Adipose tissue (tissue), 3 donors: ENCODE measurements around the gene KLC1. TPM values are rescaled to one million over a fixed set of nuclear protein-coding genes. Genes with fewer than 3 reads are reported as not detected.
"Not testable (repeated sequence)": the region's sequence is repeated elsewhere in the genome, so short reads cannot be mapped to it uniquely, and the experiment has no call there.

ENCODE experiments used
- H3K27ac ChIP-seq: one replicate; pipeline ENCODE4 v1.5.1; 2013; ENCODE audit warnings: low read depth, low read length
- WGBS, 3 donors: extraction: QIAGEN DNeasy Blood & Tissue Kit; methylation state at CpG; one replicate each; pipeline ENCODE4 v1.1.7; 2013; 5-methylcytosine and 5-hydroxymethylcytosine counted together
- polyA plus RNA-seq, 3 donors: library from polyadenylated mRNA; stranded (reverse); fragments of 200-250 nt; gene quantifications; one replicate each; pipeline ENCODE4 v1.2.3, GENCODE V29; 2013
- donor health status: healthy with polysubstance abuse.
- donor health status: Bipolar disorder and iron deficiency.
- donor health status: healthy.

The KLC1 gene
- polyA plus RNA-seq, 3 donors, result 39.3 to 104 (median 92.0) TPM

DNA sequence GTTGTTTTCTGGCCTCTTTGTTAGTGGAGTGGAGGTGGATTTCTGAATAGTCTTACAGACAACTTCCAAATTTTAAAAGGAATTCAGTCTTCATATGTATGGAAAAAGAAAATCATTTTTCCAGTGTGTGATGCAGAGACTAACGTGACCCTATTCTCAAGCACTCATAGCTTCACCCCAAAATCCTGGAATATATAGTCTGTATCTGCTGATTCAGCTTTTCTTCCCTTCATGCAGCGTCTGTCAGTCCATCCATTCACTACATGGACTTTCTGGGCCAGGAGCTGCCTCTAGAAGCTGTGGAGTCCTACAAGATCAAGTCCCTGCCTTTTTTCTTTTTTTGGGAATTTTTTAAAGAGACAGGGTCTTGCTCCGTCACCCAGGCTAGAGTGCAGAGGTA lies 23.8 kb downstream of the KLC1 start:
- WGBS, 3 donors, result 82 to 92% (median 86%) methylated on average over 3 of the region's 3 CpGs
- no peak overlapping the region for H3K27ac ChIP-seq

DNA sequence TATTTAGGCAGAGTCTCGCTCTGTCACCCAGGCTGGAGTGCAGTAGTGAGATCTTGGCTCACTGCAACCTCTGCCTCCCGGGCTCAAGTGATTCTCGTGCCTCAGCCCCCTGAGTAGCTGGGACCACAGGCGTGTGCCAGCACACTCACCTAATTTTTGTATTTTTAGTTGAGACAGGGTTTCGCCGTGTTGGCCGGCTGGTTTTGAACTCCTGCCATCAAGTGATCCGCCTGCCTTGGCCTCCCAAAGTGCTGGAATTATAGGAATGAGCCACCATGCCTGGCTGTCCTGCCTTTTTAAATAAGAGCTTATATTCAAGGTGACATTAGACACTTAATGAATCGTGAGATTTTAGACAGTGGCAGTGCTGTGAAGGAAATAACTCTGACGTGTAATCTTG lies 24.3 kb downstream of the KLC1 start:
- not testable (repeated sequence) for H3K27ac ChIP-seq
- 54 to 63% (median 59%) methylated on average over 10 of the region's 10 CpGs for WGBS, 3 donors

DNA sequence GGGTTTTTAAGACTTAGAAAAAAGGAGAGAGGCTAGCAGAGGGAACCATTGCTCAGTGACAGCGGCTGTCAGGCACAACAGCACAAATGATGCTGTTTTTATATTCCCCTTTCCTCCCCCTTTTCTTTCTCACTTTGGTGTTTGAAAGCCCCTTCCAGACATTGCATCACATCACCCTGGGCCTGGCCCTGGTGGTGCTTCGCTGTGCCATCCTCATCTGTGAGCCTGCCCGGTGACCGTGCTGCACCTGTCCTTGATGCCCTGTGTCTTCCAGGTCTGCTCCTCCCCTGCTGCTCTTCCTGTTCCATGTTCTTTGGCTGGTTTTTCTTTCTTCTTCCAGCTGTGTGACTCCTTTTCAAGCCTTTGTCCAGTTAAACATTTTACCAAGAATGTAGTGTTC lies 24.8 kb downstream of the KLC1 start:
- no peak overlapping the region for H3K27ac ChIP-seq
- WGBS, 3 donors, result 76 to 83% (median 80%) methylated on average over 4 of the region's 4 CpGs

DNA sequence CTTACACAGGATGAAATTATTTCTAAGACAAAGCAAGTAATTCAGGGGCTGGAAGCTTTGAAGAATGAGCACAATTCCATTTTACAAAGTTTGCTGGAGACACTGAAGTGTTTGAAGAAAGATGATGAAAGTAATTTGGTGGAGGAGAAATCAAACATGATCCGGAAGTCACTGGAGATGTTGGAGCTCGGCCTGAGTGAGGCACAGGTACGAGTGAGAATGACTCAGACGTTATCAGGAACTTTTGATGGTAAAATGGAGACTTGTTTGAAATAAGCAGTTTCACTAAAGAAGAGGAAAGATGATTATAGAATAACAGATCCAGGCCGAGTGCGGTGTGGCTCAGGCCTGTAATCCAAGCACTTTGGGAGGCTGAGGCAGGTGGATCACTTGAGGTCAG lies 25.6 kb downstream of the KLC1 start:
- H3K27ac ChIP-seq, result no peak overlapping the region

DNA sequence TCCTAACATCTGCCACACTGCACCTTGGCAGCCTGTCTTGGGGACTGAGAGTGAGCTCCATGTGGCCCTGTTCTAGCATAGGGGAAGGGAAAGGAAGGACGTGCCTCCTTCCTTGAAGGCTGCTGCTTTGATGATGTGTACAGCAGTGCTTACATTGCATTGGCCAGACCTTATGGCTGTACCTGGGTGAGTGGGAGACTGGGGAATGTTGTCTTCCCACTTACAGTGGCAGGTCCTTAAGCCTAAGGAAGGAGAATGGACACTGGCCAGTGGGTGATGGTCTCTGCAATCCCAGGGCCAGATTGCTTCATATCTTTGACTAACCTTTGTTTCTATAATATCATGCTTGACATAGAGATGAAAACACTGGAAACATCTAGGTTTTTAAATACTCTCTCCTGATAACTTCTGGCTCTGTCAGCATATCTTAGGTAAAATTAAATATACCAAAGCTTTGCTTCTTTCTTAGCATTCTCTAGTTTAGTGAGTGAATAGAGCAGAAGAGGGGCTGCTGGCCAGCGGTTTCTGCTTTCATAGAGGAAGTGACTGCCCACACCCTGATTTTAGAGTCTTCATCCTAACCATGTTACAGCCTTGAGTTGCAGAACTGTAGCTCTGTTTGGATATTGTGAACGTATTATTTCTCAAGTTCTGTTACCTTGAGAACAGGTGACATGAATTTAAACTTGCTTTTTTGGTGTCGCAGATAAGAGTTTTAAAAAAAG lies 27.2 kb downstream of the KLC1 start:
- 67 to 71% (median 69%) methylated on average over 4 of the region's 4 CpGs for WGBS, 3 donors
- no peak overlapping the region for H3K27ac ChIP-seq

More for the DNA sequence above, 25.6 kb downstream of the KLC1 start:
- 78 to 80% (median 79%) methylated on average over 6 of the region's 6 CpGs for WGBS, 3 donors

DNA sequence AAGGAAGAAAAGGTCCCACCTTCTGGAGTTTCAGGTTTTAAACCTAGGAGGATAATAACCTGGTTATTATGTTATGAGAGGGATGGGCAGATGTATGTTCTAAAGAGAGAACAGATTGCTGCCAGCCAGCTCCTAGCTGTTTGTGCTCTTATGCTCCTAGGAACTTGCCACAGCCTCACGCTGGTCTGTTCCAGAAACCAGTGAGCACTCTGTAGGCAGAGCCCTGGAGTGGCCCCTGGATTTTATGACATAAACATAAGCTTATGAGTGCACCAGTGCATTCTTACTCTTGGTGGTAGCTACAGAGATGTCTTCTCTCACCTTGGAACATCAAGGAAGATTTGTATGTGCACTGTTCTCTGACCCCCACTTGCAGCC lies 27.7 kb downstream of the KLC1 start:
- H3K27ac ChIP-seq, result no peak overlapping the region
- 90 to 100% (median 97%) methylated on average over 1 of the region's 1 CpG for WGBS, 3 donors

DNA sequence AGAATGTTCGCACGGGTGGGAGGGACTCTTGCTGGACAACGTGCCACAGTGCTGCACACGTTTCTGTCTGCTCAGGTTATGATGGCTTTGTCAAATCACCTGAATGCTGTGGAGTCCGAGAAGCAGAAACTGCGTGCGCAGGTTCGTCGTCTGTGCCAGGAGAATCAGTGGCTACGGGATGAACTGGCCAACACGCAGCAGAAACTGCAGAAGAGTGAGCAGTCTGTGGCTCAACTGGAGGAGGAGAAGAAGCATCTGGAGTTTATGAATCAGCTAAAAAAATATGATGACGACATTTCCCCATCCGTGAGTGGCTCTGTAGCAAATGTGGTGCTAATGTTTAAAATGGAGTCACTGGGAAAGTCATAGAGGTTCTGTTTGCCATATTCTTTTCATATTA lies 28.5 kb downstream of the KLC1 start:
- H3K27ac ChIP-seq, result no peak overlapping the region
- 69 to 85% (median 74%) methylated on average over 13 of the region's 13 CpGs for WGBS, 3 donors

DNA sequence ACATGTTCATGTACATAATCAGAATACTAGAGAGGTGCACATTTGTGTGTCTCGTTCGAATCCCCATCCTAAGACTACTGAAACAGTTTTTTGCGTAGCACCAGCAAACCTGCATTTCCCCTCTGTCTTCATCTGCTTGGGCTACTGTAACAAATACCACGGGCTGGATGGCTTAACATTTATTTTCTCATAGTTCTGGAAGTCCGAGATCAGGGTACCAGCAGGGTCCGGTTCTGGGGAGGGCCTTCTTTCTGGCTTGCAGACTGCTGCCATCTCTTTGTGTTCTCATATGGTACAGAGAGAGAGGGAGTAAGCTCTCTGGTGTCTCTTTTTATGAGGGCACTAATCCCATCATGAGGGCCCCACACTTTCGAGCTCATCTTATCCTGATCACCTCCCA lies 30.6 kb downstream of the KLC1 start:
- 76 to 98% (median 87%) methylated on average over 7 of the region's 7 CpGs for WGBS, 3 donors
- H3K27ac ChIP-seq, result no peak overlapping the region

DNA sequence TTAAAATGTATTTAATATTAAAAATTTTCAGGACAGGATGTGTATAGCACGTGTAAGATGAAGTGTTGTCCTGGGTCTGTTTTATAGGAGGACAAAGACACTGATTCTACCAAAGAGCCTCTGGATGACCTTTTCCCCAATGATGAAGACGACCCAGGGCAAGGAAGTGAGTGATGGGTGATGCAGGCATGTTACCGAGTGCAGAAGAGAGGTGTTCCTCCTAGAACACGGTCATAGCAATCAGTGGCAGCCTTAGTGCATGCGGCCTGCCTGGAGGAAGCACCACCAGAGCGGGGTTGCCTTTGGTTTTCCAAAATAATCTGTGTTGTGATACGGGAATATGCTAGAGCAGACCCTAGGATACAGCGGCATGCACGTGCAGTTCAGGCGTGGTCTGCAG lies 33.0 kb downstream of the KLC1 start:
- H3K27ac ChIP-seq, result no peak overlapping the region
- WGBS, 3 donors, result 88 to 91% (median 89%) methylated on average over 10 of the region's 10 CpGs

DNA sequence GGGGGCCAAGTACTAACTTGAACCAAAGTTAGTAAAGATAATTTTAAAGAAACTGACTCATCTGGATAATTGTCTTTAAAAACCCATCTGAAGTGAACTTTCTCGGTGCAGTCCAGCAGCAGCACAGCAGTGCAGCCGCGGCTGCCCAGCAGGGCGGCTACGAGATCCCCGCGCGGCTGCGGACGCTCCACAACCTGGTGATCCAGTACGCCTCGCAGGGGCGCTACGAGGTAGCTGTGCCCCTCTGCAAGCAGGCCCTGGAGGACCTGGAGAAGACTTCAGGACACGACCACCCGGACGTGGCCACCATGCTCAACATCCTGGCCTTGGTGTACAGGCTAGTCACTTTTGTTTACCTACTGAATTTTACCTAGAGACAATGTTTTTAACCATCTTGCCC lies 33.6 kb downstream of the KLC1 start:
- WGBS, 3 donors, result 97% methylated on average over 17 of the region's 17 CpGs
- no peak overlapping the region for H3K27ac ChIP-seq

DNA sequence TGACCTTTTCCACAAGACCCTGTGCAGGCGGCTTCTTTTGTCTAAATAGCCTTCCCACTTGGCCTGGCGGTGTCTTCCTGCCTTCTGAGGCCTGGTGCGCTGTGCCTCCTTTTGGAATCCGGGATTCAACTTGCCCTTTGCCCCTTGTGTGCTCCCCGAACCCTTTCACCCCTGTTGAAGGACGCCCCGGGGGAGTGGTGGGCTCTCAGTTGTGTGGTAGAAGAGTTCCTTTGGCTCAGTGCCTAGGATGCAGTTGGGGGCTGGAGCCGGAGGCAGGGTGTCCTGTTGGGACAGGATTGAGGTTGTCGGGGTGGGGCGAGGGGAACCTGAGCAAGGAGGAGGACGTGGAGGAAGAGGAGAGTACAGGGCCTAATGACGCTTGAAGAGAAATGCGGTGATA lies 34.5 kb downstream of the KLC1 start:
- 89 to 93% (median 90%) methylated on average over 13 of the region's 13 CpGs for WGBS, 3 donors

DNA sequence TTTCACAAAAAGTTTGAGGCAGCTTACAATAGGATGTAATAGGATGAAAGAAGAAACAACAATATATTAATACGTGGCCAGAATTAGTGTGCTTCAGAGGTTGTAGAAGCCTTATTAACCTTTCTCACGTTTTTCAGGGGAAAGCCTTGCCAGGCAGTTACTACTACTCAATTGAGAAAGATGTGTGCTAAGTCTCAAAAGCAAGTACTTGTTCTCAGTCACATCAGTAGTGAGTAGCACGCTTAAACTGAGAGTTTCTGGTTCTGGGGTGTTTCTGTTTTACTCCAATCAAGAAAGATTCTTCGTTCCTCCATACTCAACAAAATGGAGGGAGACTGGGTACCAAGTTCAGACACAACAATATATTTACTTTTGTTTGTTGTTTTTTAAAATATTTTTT lies 38.7 kb downstream of the KLC1 start:
- 83 to 89% (median 89%) methylated on average over 4 of the region's 4 CpGs for WGBS, 3 donors
- H3K27ac ChIP-seq, result no peak overlapping the region

More for the DNA sequence above, 34.5 kb downstream of the KLC1 start:
- no peak overlapping the region for H3K27ac ChIP-seq

DNA sequence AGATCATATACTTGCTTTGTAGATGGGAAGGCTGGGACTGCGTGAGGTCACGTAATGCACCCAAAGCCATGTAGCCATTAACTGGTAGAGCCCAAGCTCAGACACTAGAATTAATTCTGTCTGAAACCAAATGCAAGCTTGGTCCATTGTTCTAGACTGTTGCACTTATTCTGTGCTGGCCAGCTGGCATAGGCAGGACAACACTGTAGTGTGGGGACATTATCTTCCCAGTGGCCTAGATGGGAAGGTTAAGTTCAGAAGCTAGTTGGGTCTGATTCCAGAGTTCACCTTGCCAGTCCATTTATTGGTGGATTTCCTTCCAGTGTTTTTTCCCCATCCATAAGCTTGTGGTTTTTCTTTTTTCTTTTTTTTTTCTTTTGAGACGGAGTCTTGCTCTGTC lies 39.1 kb downstream of the KLC1 start:
- H3K27ac ChIP-seq, result no peak overlapping the region
- WGBS, 3 donors, result 95 to 98% (median 98%) methylated on average over 3 of the region's 3 CpGs

DNA sequence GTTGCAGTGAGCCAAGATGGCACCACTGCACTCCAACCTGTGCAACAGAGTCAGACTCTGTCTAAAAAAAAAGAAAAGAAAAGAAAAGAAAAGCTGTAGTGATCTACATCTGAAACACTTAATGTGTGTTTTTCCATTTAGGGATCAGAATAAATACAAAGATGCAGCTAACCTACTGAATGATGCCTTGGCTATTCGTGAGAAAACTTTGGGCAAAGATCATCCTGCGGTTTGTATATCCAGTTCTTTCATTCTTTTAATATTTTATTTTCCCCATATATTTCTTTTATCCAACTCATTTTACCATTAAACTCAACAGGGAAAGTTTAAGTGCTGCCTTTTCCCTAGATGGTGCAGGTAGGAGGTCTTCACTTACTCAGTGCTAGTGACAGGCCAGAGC lies 40.4 kb downstream of the KLC1 start:
- WGBS, 3 donors, result 89 to 98% (median 97%) methylated on average over 2 of the region's 2 CpGs
- no peak overlapping the region for H3K27ac ChIP-seq

DNA sequence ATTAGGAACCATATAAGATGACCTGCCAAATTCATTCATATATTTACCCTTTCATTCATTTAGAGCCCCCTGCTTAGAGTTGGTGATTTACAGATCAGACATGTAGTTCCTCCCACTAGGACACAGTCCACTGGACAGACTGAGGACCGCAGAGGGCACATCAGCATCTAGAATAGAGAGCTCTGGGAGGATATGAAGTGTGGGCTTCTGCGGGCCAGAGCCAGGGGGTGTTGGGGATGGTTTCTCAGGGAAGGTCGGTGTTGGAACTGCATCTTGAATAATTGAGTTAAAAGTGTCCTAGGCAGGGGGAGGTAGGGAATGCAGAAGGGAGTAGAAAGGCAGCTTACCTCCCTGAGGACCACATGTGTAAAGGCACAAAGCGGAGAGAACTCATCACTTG lies 42.9 kb downstream of the KLC1 start:
- H3K27ac ChIP-seq, result no peak overlapping the region
- WGBS, 3 donors, result 92 to 97% (median 96%) methylated on average over 4 of the region's 4 CpGs

DNA sequence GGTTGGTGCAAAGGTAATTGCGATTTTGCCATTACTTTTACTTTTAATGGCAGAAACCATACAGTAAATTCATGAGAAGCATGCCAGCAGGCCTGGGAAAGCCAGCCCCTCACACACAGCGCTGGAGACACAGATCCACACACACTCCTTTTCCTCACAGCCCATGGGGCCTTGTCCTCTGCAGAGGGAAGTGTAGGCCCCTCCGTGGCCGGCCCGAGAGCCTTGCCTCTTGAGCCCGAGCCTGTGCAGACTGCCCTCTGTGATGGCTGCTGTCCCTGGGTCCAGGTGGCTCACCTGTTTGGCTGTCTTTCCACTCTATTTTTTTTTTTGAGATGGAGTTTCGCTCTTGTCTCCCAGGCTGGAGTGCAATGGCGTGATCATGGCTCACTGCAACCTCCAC lies 46.9 kb downstream of the KLC1 start:
- no peak overlapping the region for H3K27ac ChIP-seq
- WGBS, 3 donors, result 96 to 98% (median 97%) methylated on average over 8 of the region's 8 CpGs

DNA sequence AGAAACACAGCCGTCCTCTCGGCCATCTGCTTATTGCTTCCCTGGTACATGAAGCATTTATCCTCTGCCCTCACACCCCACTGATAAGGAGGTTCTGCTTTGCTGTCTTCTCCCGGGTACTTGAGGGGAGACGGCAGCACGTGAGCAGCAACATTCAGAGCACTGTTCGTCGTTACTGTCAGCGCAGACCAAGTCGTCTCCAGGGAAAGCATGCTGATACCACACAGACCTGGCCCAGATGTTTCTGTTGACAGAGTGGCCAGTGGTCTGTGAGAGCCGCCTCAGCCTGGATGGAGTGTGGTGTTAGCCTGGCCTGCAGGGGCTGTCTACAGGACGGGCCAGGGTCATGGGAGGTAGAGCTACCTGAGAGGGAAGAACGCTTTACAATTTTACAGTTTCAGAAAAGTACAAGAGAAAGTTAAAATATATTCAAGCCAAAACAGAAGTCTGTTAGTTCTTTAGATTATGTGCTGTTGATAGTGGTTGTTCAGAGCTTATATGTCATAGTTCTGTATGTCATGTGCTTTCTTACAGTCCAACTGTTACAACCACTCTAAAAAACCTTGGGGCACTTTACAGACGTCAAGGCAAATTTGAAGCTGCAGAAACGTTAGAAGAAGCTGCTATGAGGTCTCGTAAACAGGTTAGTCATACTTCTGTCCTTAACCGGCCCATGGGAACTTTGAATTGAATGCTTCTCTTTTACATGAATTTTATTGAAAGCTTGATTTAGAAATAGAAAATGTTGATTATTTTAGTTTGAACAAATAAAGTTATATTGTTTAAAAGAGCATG lies 48.1 kb downstream of the KLC1 start:
- WGBS, 3 donors, result 83 to 86% (median 83%) methylated on average over 16 of the region's 16 CpGs

DNA sequence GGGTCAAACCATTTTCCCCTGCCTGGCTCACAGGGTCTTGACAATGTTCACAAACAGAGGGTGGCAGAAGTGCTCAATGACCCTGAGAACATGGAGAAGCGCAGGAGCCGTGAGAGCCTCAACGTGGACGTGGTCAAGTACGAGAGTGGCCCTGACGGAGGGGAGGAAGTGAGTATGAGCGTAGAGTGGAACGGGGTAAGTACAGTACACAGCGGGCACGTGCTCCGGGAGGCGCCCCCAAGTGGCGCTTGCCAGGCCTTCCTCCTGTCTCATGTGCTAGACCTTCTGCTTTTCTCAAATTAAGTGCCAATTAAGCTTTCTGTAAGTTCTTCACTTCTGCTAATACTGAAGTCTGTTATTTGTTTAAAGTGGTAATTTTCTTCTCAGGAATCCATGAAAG lies 50.3 kb downstream of the KLC1 start:
- 27 to 65% (median 43%) methylated on average over 13 of the region's 13 CpGs for WGBS, 3 donors
- no peak overlapping the region for H3K27ac ChIP-seq

More for the DNA sequence above, 48.1 kb downstream of the KLC1 start:
- no peak overlapping the region for H3K27ac ChIP-seq

DNA sequence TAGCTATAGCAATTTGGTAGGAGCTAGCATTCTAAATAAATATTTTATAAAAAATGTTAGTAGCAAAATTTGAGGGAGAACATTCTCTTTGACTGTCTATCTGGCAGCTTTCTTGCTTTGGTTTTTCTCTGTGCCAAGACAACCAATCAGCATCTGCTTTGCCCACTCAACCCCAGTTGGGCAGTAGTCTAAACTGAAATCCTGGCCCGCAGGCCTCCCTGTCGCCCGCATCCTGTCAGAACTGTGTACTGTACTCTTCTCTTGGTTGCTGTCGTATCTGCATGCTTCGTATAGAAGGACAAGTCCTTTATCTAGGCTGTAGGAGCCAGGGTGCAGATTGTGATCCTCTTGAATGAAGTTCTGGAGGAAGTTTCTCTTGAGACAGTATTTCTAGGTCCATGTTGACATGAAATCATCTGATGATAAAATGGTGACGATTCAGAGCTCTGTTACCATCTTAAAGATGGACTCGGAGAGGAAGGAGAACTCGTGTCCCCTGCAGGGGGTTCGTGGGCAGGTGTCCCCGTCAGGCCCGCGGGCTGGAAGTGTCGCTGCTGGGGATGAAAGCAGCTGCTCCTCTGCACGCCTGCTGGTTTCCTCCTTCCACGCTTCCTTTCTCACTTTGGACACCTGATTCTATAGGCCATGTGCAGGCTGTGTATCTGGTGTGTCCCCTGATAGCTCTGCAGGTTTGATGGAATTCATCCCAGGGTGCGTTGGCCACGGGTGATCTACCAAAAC lies 51.6 kb downstream of the KLC1 start:
- 83 to 91% (median 85%) methylated on average over 17 of the region's 17 CpGs for WGBS, 3 donors
- H3K27ac ChIP-seq, result no peak overlapping the region
